Measurements from ENCODE around the gene UBL3.

UBL3 gene

DNA sequence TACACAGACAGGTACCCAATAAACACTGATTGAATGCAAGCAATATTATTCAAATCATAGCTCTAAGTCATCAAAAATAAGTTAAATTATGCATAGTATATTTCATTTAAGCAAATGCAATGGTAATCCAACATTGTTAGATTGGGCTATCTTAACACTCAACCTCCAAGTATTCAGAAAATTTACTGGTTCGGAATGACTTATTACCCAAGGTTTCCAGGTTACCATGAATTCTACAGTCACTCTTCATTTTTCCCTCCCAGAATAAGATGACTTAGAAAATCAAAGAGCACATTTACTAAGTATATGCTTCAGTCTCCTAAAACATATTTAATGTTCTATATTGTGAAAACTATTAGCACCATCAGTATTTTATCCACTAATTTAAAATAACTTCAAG is 6.0 kb downstream of the UBL3 start:
- no peak overlapping the region for H3K4me3 Mint-ChIP-seq
- peaks cover 4% of the 10 kb centered on the region for H3K27me3 Mint-ChIP-seq (ENCODE audit: low read depth, poor library complexity)
- no peaks in the 10 kb centered on the region for H3K9me3 Mint-ChIP-seq
- H3K4me1 Mint-ChIP-seq, result peaks cover 45% of the 10 kb centered on the region
- DNase-seq, result no peak
- TF ChIP-seq, protein P1, sequence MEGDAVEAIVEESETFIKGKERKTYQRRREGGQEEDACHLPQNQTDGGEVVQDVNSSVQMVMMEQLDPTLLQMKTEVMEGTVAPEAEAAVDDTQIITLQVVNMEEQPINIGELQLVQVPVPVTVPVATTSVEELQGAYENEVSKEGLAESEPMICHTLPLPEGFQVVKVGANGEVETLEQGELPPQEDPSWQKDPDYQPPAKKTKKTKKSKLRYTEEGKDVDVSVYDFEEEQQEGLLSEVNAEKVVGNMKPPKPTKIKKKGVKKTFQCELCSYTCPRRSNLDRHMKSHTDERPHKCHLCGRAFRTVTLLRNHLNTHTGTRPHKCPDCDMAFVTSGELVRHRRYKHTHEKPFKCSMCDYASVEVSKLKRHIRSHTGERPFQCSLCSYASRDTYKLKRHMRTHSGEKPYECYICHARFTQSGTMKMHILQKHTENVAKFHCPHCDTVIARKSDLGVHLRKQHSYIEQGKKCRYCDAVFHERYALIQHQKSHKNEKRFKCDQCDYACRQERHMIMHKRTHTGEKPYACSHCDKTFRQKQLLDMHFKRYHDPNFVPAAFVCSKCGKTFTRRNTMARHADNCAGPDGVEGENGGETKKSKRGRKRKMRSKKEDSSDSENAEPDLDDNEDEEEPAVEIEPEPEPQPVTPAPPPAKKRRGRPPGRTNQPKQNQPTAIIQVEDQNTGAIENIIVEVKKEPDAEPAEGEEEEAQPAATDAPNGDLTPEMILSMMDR (IDR thresholded peaks at IDR 0.05), result no peak
- no peaks in the 10 kb centered on the region for H3K36me3 Mint-ChIP-seq (ENCODE audit: low read depth)
- no peak overlapping the region for H3K27ac Mint-ChIP-seq

DNA sequence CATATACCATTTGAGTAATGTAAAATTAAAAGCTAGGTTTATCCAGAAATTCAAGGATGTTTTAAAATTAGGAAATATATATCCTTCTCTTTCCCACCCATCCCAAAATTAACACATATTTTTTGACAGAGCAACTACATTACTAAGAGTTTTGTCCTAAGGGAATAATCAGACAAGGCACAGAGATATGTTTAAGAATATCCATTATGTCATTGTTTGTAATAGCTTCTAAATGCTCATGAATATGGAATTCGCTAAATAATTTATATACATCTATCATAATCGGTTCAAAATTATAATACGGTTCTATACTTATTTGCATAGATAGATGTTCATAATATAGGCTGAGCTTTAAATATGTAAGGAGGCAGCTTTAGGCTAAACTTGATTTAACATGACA is 9.8 kb downstream of the UBL3 start:
- peaks cover 18% of the 10 kb centered on the region for H3K4me1 Mint-ChIP-seq
- no peak for DNase-seq
- H3K27ac Mint-ChIP-seq, result no peak overlapping the region
- no peaks in the 10 kb centered on the region for H3K27me3 Mint-ChIP-seq (ENCODE audit: low read depth, poor library complexity)
- no peak overlapping the region for H3K4me3 Mint-ChIP-seq
- peaks cover 18% of the 10 kb centered on the region for H3K36me3 Mint-ChIP-seq (ENCODE audit: low read depth)
- peaks cover 13% of the 10 kb centered on the region for H3K9me3 Mint-ChIP-seq
- TF ChIP-seq, protein P1 (IDR thresholded peaks at IDR 0.05), result no peak

DNA sequence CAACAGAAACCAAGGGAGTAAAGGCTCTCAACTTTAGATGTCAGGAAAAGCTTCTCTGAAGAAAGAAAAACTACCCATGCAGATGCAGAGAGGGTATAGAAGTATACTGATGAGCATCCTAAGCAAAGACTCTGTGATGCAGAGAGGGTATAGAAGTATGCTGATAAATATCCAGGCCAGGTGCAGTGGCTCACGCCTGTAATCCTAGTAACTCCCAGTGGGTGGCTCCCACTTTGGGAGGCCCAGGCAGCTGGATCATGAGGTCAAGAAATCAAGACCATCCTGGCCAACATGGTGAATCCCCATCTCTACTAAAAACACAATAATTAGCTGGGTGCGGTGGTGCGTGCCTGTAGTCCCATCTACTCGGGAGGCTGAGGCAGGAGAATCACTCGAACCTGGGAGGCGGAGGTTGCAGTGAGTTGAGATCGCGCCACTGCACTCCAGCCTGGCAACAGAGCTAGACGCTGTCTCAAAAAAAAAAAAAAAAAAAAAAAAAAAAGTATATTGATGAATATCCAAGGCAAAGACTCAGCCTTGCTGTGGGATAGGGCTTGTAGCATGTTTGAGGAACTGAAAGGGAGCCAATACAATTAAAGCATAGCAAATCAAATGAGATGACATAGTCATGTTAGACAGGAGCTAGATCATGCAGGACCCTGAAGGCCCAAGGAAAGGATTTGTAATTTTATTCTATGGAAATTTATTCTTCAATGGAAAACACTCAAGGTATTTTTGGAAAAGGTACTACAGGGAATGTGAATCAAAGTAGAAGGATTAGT is 14.9 kb downstream of the UBL3 start:
- Mint-ChIP-seq H3K27ac (no peak overlapping the region), H3K36me3 (ENCODE audit: low read depth) (peaks cover 50% of the 10 kb centered on the region), H3K4me1 (no peaks in the 10 kb centered on the region), H3K9me3 (peaks cover 44% of the 10 kb centered on the region), H3K4me3 (no peak overlapping the region), H3K27me3 (ENCODE audit: low read depth, poor library complexity) (no peaks in the 10 kb centered on the region)
- TF ChIP-seq, protein P1 (IDR thresholded peaks at IDR 0.05), result no peak
- DNase-seq, result no peak

DNA sequence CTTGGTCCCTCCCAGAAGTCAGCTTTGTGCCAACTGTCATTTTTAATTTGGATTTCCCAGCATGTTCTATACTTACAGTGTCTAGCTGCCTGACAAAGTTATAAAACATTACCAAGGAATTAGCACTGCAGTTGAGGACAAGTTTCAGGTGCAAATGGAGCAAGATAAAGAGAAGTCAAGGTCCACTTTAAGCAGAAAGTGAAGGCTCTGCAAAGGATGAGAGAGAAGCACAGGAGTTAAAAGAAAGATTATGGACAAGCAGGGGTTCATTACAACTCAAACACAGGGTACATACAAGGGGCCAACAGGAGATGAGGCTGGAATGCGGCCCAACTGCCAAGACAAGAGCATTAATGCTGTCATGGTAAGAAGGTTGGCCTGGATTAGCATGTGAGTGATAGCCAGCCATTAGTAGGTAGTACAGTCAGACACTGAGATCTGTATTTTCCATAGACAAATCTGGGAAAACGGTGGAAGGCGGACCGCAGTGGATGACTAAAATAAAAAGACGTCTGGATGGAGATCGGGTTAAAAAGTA is 17.6 kb downstream of the UBL3 start:
- H3K9me3 Mint-ChIP-seq, result peaks cover 69% of the 10 kb centered on the region
- TF ChIP-seq, protein P1 (IDR thresholded peaks at IDR 0.05), result no peak
- H3K4me3 Mint-ChIP-seq, result no peak overlapping the region
- H3K36me3 Mint-ChIP-seq (ENCODE audit: low read depth), result peaks cover 71% of the 10 kb centered on the region
- H3K4me1 Mint-ChIP-seq, result no peaks in the 10 kb centered on the region
- H3K27me3 Mint-ChIP-seq (ENCODE audit: low read depth, poor library complexity), result no peaks in the 10 kb centered on the region
- no peak overlapping the region for H3K27ac Mint-ChIP-seq
- no peak for DNase-seq

DNA sequence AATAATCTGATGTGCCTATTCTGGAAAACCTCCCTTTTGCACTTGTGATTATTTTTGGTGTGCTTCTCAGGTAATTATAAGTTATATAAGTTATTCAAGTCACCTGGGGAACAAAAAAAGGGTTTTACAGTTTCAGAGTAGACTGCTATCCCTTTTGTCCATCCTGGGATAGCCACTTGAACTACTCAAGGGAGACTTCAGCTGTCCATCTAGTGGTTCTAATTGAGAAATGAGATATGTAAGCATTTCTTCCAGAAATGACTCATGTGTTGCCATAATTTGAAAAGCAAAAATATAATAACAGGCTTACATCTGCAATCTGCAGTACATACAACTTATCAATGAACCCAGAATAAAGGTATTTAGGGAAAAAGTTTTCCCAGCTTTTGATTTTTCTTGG is 20.4 kb downstream of the UBL3 start:
- peaks cover 82% of the 10 kb centered on the region for H3K9me3 Mint-ChIP-seq
- H3K27ac Mint-ChIP-seq, result no peak overlapping the region
- peaks cover 73% of the 10 kb centered on the region for H3K36me3 Mint-ChIP-seq (ENCODE audit: low read depth)
- DNase-seq, result no peak
- TF ChIP-seq, protein P1 (IDR thresholded peaks at IDR 0.05), result no peak
- no peaks in the 10 kb centered on the region for H3K4me1 Mint-ChIP-seq
- H3K4me3 Mint-ChIP-seq, result no peak overlapping the region
- H3K27me3 Mint-ChIP-seq (ENCODE audit: low read depth, poor library complexity), result no peaks in the 10 kb centered on the region

DNA sequence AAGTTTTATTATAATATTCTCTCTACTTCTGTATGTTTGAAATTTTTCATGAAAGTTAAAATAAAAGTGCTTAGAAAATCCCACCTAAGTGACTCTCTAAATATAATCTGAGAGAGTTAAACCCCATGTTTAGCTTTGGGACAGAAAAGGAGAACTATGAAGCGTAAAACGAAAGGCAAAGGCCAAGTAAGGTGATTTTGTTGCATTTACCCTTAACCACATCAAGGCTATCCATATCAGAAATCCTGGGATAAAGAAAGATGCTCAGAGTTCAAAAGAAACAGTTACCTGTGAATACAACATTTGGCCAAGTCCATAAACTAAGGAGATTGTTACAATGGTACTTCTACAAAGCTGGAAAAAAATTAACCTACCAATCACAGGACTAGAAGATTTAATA is 31.3 kb downstream of the UBL3 start:
- H3K9me3 Mint-ChIP-seq, result peaks cover under 1% of the 10 kb centered on the region
- H3K36me3 Mint-ChIP-seq (ENCODE audit: low read depth), result peaks cover 13% of the 10 kb centered on the region
- H3K4me1 Mint-ChIP-seq, result peaks cover 15% of the 10 kb centered on the region
- no peak overlapping the region for H3K27ac Mint-ChIP-seq
- TF ChIP-seq, protein P1 (IDR thresholded peaks at IDR 0.05), result no peak
- no peak for DNase-seq
- H3K27me3 Mint-ChIP-seq (ENCODE audit: low read depth, poor library complexity), result no peaks in the 10 kb centered on the region
- H3K4me3 Mint-ChIP-seq, result no peak overlapping the region
